Body of pancreas (tissue), 4 donors: ENCODE results near the gene SYN1.

Source experiments
- POLR2A ChIP-seq, 3 donors: fragments of 450-650 bp; IDR thresholded peaks; one replicate each; pipeline ENCODE4 v1.6.1; 2016; ENCODE audit warnings: antibody characterized with exemption in 3 of 3, mild to moderate bottlenecking in 2 of 3
- TF ChIP-seq, protein P1 (sequence below), 7 experiments: fragments of 450-650 bp in 4 of 7; fragments of 200-600 bp in 3 of 7; sonication (generic) in 3 of 7; IDR thresholded peaks; one replicate each; pipeline ENCODE4 v1.5.1; 2016 to 2019; ENCODE audit warnings: antibody characterized with exemption in 7 of 7

DNA sequence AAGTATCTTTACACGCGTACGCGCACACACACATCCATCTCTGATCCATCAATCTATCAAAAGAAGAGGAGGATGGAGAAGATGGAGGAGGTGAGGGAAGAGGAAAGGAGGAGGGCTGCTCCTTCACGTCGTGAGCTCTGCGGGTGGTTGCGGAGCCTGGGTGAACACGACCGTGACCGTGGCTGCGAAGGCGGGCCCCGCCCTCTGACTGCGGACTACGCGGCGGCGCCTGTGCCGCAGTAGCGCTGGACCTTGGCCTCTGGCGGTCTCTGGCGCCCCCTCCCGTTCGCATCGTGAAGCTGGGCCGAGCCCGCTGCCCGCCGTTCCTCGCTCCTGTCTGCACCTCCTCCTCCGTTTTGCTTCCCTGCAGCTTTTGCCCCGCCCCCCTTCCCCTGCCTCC lies 96.4 kb downstream of the SYN1 start:
- TF ChIP-seq, protein P1, sequence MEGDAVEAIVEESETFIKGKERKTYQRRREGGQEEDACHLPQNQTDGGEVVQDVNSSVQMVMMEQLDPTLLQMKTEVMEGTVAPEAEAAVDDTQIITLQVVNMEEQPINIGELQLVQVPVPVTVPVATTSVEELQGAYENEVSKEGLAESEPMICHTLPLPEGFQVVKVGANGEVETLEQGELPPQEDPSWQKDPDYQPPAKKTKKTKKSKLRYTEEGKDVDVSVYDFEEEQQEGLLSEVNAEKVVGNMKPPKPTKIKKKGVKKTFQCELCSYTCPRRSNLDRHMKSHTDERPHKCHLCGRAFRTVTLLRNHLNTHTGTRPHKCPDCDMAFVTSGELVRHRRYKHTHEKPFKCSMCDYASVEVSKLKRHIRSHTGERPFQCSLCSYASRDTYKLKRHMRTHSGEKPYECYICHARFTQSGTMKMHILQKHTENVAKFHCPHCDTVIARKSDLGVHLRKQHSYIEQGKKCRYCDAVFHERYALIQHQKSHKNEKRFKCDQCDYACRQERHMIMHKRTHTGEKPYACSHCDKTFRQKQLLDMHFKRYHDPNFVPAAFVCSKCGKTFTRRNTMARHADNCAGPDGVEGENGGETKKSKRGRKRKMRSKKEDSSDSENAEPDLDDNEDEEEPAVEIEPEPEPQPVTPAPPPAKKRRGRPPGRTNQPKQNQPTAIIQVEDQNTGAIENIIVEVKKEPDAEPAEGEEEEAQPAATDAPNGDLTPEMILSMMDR (IDR thresholded peaks at IDR 0.05) = peak; percentile 58 to 91 (median 77)
- TF ChIP-seq POLR2A (IDR thresholded peaks at IDR 0.05) = peak in 1 of 3 donors; percentile 19
